Measurements from ENCODE around the gene CEMIP. TPM values are rescaled to one million over a fixed set of nuclear protein-coding genes. Genes with fewer than 3 reads are reported as not detected.

Gene CEMIP
- total RNA-seq, 2 donors from 2014 or later, result 0.04 to 0.05 TPM

DNA sequence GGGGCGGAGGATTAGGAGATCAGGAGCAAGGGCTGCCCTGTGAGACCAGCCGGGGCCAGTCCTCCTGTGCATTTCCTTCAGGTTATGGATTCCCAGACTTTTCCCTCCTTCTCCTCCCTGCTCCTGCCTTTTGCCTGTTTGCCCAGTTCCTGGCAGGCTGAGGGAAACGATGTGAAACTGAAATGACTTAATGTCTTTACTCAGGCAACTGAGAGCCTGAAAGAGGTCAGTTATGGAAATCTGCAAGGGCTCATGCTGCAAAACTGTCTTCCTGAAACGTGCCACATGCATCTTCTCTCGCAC is 153.3 kb downstream of the CEMIP start:
- H3K27me3 Mint-ChIP-seq, result no peaks in the 10 kb centered on the region
- peaks cover 9% of the 10 kb centered on the region for H3K36me3 Mint-ChIP-seq (ENCODE audit: low read depth)
- no peak for ATAC-seq (replicated peaks)
- no peak overlapping the region for H3K4me3 Mint-ChIP-seq
- H3K9me3 Mint-ChIP-seq, result no peaks in the 10 kb centered on the region
- H3K27ac Mint-ChIP-seq, result no peak overlapping the region
- peaks cover 5% of the 10 kb centered on the region for H3K4me1 Mint-ChIP-seq

DNA sequence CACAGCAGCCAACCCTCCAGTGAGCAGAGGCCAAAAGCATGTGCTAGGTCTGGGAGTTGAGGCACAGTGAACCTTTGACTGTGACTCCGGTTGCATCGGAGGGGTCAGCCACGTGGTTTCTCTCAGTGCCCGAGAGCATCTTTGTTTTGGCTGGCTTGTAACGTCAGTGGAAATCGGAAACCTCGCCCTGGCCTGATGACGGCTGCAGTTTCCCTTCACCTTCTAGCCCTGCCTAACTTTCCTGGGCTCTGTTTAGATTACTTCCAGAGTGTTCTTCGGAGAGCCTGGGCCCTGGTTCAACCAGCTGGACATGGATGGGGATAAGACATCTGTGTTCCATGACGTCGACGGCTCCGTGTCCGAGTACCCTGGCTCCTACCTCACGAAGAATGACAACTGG is 153.8 kb downstream of the CEMIP start:
- no peak for ATAC-seq (replicated peaks)
- H3K27ac Mint-ChIP-seq, result no peak overlapping the region
- H3K4me3 Mint-ChIP-seq, result no peak overlapping the region

DNA sequence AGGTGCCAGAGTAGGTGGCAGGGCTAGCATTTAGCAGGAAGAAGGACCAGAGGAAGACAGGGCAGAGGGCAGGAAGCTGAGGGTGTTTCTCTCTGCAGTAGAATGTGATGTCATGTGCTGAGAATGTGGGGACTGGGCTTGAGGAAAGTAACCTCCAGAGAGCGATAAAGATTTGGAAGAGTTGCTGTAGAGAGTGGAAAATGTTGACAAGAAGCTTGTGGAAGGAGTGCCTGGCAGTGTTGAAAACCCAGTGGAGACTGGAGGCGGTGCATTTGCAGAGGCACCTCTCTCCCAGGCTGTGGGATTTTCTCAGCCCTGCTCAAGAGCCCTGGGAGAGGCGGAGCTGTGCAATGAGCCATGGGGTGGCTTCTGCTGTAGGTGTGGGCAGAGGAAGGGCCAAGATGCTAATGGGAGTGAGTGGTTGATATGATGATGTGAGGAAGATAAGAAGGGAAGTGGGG is 155.6 kb downstream of the CEMIP start:
- Mint-ChIP-seq H3K27ac (peak overlapping the region; percentile 21), H3K36me3 (ENCODE audit: low read depth) (peaks cover 17% of the 10 kb centered on the region), H3K4me1 (peaks cover 5% of the 10 kb centered on the region), H3K9me3 (no peaks in the 10 kb centered on the region), H3K27me3 (no peaks in the 10 kb centered on the region), H3K4me3 (no peak overlapping the region)
- no peak for ATAC-seq (replicated peaks)

More for the DNA sequence above, 153.8 kb downstream of the CEMIP start:
- H3K27me3 Mint-ChIP-seq, result no peaks in the 10 kb centered on the region
- peaks cover 5% of the 10 kb centered on the region for H3K4me1 Mint-ChIP-seq
- H3K9me3 Mint-ChIP-seq, result no peaks in the 10 kb centered on the region
- H3K36me3 Mint-ChIP-seq (ENCODE audit: low read depth), result peaks cover 9% of the 10 kb centered on the region

DNA sequence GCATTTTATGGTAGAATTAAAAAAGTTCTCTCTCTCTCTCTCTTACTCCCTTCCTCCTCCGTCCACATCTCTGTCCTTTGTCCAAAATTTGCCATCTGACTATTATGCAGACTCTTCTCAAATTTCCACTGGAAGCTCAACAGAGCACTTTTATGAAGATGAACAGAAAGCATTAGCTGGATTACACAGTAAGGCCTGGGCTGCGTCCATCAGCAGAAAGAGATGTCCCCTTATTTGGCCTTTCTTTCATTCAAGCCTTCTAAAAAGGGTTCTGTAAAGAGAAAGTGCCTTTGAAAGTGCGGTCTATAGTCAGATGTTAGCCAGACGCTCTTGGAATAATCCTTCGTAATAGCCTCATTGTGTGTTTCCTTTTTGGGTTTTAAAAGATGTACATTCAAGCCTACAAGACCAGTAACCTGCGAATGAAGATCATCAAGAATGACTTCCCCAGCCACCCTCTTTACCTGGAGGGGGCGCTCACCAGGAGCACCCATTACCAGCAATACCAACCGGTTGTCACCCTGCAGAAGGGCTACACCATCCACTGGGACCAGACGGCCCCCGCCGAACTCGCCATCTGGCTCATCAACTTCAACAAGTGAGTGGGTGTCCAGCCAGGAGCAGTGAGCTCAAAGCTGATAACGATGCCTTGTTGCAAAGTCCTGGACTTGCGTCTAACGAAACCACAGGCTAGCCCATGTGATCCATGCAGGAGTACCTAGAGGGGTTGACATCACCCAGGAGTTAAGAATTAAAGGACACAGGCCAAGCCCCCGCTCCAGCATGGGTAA is 157.3 kb downstream of the CEMIP start:
- H3K36me3 Mint-ChIP-seq (ENCODE audit: low read depth), result peaks cover 30% of the 10 kb centered on the region
- ATAC-seq (replicated peaks), result no peak
- H3K27me3 Mint-ChIP-seq, result no peaks in the 10 kb centered on the region
- peaks cover 5% of the 10 kb centered on the region for H3K4me1 Mint-ChIP-seq
- H3K4me3 Mint-ChIP-seq, result no peak overlapping the region
- H3K27ac Mint-ChIP-seq, result no peak overlapping the region
- H3K9me3 Mint-ChIP-seq, result no peaks in the 10 kb centered on the region

DNA sequence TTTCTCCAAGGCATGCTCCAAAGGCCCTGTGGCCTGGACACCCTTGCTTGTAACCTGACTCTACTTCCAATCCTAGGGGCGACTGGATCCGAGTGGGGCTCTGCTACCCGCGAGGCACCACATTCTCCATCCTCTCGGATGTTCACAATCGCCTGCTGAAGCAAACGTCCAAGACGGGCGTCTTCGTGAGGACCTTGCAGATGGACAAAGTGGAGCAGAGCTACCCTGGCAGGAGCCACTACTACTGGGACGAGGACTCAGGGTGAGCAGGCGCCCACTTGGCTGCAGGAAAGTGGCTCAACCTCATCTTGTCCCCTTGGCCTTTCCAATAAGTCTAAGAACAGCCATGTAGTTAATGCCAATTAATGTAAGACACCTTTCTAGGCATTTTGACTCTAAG is 158.5 kb downstream of the CEMIP start:
- ATAC-seq (replicated peaks), result no peak
- no peaks in the 10 kb centered on the region for H3K27me3 Mint-ChIP-seq
- no peak overlapping the region for H3K27ac Mint-ChIP-seq
- H3K4me3 Mint-ChIP-seq, result no peak overlapping the region
- peaks cover 5% of the 10 kb centered on the region for H3K4me1 Mint-ChIP-seq
- no peaks in the 10 kb centered on the region for H3K9me3 Mint-ChIP-seq
- peaks cover 42% of the 10 kb centered on the region for H3K36me3 Mint-ChIP-seq (ENCODE audit: low read depth)

DNA sequence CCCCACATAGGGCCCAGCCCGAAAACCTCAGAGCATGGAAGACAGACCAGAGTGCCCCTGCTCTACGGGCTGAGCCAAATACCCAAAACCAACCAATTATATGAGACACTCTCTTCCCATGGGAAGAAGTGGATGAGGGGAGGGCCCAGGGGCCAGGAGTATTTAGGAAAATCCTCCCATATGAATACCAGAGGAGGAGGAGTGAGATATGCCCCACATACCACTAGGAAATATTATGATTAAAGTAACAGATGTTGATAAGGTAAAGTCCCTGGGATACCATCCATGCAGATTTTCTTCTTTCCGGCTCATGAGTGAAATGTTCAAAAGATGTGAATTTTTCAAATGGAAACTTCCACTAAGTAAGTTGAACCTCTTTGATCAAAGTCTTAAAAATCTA is 160.0 kb downstream of the CEMIP start:
- H3K9me3 Mint-ChIP-seq, result no peaks in the 10 kb centered on the region
- H3K4me1 Mint-ChIP-seq, result peaks cover 5% of the 10 kb centered on the region
- ATAC-seq (replicated peaks), result no peak
- peaks cover 57% of the 10 kb centered on the region for H3K36me3 Mint-ChIP-seq (ENCODE audit: low read depth)
- H3K27ac Mint-ChIP-seq, result no peak overlapping the region
- H3K27me3 Mint-ChIP-seq, result no peaks in the 10 kb centered on the region
- no peak overlapping the region for H3K4me3 Mint-ChIP-seq

DNA sequence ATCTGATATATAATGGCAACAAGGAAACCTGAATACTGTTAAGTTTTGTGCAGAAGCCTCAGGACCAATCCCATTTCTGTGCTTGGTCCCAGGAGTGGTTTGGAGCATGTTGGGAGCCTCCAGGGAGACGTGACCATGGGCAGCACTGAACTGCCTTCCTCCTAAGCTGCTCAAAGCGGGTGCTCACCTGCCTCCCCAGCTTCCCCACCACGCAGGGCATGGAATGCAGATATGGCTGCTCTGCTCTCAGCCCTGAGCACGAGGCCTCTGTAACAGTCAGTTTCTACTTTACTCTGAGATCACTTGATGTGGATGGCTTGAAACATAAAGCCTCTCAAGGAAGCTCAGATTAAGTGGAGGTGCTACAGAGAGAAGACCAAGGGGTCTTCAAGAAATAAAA is 161.2 kb downstream of the CEMIP start:
- H3K27ac Mint-ChIP-seq, result no peak overlapping the region
- ATAC-seq (replicated peaks), result no peak
- peaks cover 62% of the 10 kb centered on the region for H3K36me3 Mint-ChIP-seq (ENCODE audit: low read depth)
- H3K9me3 Mint-ChIP-seq, result no peaks in the 10 kb centered on the region
- no peak overlapping the region for H3K4me3 Mint-ChIP-seq
- no peaks in the 10 kb centered on the region for H3K4me1 Mint-ChIP-seq
- no peaks in the 10 kb centered on the region for H3K27me3 Mint-ChIP-seq

DNA sequence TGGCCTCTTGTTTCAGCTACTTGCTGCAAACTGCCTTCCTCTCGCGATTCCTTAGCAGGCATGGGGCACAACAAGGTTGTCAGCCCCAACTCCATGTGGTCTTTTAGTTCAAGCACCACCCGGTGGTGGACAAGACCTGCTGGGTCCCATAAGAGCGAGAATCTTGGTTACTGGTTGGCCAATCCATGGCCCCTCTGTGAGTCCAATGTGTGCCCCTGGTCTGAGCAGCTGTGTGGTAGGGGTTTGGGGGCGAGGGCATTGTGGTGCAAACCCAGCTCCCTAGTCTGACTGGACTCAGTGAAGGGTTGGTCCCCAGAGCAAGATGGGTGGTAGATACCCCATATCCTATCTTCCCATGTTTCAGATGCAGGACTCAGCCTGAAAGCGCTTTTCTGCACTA is 161.7 kb downstream of the CEMIP start:
- peaks cover 64% of the 10 kb centered on the region for H3K36me3 Mint-ChIP-seq (ENCODE audit: low read depth)
- H3K9me3 Mint-ChIP-seq, result no peaks in the 10 kb centered on the region
- H3K27ac Mint-ChIP-seq, result no peak overlapping the region
- H3K27me3 Mint-ChIP-seq, result no peaks in the 10 kb centered on the region
- no peak for ATAC-seq (replicated peaks)
- no peaks in the 10 kb centered on the region for H3K4me1 Mint-ChIP-seq
- no peak overlapping the region for H3K4me3 Mint-ChIP-seq

DNA sequence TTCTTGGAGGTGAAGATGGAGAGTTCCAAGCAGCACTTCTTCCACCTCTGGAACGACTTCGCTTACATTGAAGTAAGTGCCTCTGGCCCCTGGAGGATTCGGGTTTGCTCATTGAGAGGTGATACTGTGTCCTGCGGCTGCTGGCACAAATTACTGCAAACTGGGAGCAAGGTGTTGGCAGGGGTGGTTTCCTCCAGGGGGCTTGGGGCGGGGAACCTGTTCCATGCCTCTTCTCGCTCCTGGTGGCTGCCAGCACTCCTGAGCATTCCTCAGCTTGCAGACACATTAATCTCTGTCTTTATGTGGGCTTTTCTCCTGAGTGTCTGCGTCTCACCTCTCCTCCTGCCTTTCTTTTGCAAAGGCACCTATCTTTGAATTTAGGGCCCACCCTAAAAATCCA is 163.1 kb downstream of the CEMIP start:
- Mint-ChIP-seq H3K4me3 (no peak overlapping the region), H3K9me3 (no peaks in the 10 kb centered on the region), H3K27ac (no peak overlapping the region), H3K4me1 (no peaks in the 10 kb centered on the region), H3K27me3 (no peaks in the 10 kb centered on the region), H3K36me3 (ENCODE audit: low read depth) (peaks cover 69% of the 10 kb centered on the region)
- no peak for ATAC-seq (replicated peaks)

DNA sequence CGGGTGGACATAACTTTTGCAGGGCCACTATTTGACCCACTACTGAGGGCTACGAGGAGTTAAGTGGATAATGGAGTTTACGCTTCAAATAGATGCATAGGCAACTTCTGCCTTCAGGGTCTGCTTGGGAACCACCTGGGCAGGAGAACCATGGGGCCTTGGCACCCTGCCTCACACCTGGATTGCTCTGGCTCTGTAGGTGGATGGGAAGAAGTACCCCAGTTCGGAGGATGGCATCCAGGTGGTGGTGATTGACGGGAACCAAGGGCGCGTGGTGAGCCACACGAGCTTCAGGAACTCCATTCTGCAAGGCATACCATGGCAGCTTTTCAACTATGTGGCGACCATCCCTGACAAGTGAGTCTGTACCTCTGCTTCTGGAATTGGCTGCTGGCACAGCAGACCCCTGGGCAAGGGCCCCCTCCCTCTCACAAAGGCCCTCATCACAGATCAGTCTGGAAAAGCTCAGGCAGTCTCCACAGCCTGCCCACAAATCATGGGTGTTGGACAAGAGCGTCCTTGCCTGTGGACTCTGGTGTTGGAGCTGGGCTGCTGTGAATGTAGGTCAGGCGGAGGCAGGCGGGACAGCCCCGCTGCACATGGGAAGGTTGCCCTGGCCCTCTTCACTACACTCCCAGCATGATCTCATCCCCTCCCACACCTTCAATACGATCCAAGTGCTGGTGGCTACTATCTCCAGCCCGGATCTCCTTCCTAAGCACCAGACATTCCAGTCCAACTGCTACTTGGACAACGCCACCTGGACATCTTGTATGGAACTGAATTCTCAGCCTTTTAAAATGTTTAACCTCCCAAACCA is 163.8 kb downstream of the CEMIP start:
- Mint-ChIP-seq H3K27me3 (no peaks in the 10 kb centered on the region), H3K4me1 (no peaks in the 10 kb centered on the region), H3K27ac (no peak overlapping the region), H3K36me3 (ENCODE audit: low read depth) (peaks cover 76% of the 10 kb centered on the region), H3K9me3 (no peaks in the 10 kb centered on the region), H3K4me3 (no peak overlapping the region)
- ATAC-seq (replicated peaks), result no peak

DNA sequence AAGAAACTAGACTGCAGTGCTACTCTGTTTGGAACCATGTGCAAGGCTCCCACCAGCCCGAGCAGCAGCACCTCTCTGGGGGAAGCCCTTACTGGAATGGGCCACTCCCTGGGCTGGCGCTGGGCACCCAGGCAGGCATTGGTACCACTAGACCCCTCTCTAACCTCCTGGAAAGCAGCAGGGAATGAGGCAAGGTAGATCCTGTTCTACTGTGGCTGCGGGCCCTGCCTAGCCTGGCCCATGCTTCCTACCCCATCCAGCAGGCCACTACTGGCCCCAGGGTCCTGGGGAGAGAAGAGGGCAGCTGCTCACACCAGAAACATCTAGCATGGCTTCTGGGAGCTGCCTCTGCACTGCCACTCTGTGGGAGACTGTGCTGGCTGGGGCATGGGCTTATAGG is 165.6 kb downstream of the CEMIP start:
- Mint-ChIP-seq H3K4me3 (no peak overlapping the region), H3K27ac (no peak overlapping the region), H3K36me3 (ENCODE audit: low read depth) (peaks cover 85% of the 10 kb centered on the region), H3K4me1 (no peaks in the 10 kb centered on the region), H3K9me3 (no peaks in the 10 kb centered on the region), H3K27me3 (no peaks in the 10 kb centered on the region)
- no peak for ATAC-seq (replicated peaks)

DNA sequence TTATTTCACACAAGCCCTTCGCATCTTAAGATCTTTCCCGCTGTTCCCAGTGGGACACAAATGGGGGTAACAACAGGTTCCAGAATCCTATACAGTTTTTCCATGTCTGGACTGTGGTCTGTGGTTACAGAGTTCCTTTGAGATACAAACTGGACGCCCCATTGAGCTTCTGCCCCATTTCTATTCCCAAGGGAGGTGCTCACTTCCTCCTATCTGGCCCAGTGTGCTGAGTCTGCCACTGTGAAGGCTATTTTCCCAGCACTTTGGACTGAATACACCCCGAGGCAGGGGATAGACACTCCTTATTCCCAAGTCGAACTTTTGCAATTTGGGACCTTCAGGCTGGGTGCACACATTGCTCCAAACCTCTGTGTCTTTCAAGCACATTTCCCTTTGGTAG is 166.4 kb downstream of the CEMIP start:
- Mint-ChIP-seq H3K27me3 (no peaks in the 10 kb centered on the region), H3K4me1 (no peaks in the 10 kb centered on the region)

DNA sequence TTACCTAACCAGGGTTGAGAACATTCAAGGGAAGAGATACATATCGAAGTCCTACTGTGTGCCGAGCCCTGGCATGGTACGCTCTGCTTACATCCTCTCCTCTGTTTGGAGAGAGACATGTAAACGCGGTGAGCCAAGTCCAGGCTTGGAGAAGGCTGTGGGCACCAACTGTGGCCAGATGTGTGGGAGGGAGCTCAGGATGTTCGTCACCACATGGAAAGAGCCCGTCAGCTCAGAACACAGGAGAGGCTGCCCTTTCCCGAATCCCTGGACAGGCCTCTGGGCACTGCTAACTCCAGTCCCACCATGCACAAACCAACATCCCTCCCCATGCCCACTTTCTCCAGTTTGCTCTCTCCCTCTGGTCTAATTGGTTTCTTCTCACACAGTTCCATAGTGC is 167.4 kb downstream of the CEMIP start:
- H3K27me3 Mint-ChIP-seq, result no peaks in the 10 kb centered on the region
- no peaks in the 10 kb centered on the region for H3K4me1 Mint-ChIP-seq
- H3K36me3 Mint-ChIP-seq (ENCODE audit: low read depth), result peaks cover 87% of the 10 kb centered on the region
- no peak overlapping the region for H3K4me3 Mint-ChIP-seq
- H3K9me3 Mint-ChIP-seq, result no peaks in the 10 kb centered on the region
- H3K27ac Mint-ChIP-seq, result no peak overlapping the region
- ATAC-seq (replicated peaks), result no peak

More for the DNA sequence above, 166.4 kb downstream of the CEMIP start:
- Mint-ChIP-seq H3K9me3 (no peaks in the 10 kb centered on the region), H3K4me3 (no peak overlapping the region), H3K27ac (no peak overlapping the region), H3K36me3 (ENCODE audit: low read depth) (peaks cover 87% of the 10 kb centered on the region)
- no peak for ATAC-seq (replicated peaks)

DNA sequence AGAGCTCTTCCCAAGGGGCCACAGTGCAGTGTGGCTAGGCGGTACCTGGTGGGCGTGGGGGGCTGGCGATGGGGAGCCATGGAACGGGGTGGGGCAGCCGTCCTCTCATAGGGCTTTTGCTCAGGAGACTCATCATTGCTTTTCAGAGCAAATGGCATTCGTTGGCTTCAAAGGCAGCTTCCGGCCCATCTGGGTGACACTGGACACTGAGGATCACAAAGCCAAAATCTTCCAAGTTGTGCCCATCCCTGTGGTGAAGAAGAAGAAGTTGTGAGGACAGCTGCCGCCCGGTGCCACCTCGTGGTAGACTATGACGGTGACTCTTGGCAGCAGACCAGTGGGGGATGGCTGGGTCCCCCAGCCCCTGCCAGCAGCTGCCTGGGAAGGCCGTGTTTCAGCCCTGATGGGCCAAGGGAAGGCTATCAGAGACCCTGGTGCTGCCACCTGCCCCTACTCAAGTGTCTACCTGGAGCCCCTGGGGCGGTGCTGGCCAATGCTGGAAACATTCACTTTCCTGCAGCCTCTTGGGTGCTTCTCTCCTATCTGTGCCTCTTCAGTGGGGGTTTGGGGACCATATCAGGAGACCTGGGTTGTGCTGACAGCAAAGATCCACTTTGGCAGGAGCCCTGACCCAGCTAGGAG is 169.6 kb downstream of the CEMIP start:
- Mint-ChIP-seq H3K27me3 (no peaks in the 10 kb centered on the region), H3K27ac (no peak overlapping the region), H3K9me3 (no peaks in the 10 kb centered on the region), H3K4me1 (peaks cover 5% of the 10 kb centered on the region), H3K36me3 (ENCODE audit: low read depth) (peaks cover 83% of the 10 kb centered on the region), H3K4me3 (no peak overlapping the region)
- no peak for ATAC-seq (replicated peaks)

DNA sequence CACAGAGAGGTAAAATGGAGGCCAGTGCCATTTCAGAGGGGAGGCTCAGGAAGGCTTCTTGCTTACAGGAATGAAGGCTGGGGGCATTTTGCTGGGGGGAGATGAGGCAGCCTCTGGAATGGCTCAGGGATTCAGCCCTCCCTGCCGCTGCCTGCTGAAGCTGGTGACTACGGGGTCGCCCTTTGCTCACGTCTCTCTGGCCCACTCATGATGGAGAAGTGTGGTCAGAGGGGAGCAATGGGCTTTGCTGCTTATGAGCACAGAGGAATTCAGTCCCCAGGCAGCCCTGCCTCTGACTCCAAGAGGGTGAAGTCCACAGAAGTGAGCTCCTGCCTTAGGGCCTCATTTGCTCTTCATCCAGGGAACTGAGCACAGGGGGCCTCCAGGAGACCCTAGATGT is 170.6 kb downstream of the CEMIP start:
- no peak for ATAC-seq (replicated peaks)
- no peaks in the 10 kb centered on the region for H3K27me3 Mint-ChIP-seq
- H3K4me3 Mint-ChIP-seq, result no peak overlapping the region
- peaks cover 5% of the 10 kb centered on the region for H3K4me1 Mint-ChIP-seq
- peaks cover 74% of the 10 kb centered on the region for H3K36me3 Mint-ChIP-seq (ENCODE audit: low read depth)
- H3K9me3 Mint-ChIP-seq, result no peaks in the 10 kb centered on the region
- H3K27ac Mint-ChIP-seq, result no peak overlapping the region

Measured in activated T-helper 17 cell treated with anti-CD3 and anti-CD28 coated beads, Interleukin-2, amount 50 U/mL, for 72 hours (primary cell).